H1 (cell line): ENCODE data around the gene MOV10L1. TPM values are rescaled to one million over a fixed set of nuclear protein-coding genes. Genes with fewer than 3 reads are reported as not detected.

Experiments
- CTCF ChIA-PET: fragments of 300-600 bp; sonication (Branson Sonifier 250); formaldehyde crosslinking; loops from one replicate; lab custom pipeline; 2021; ENCODE audit not compliant: partially characterized antibody; lab: Charles Lee
- POLR2A ChIA-PET: fragments of 300-600 bp; sonication (Branson Sonifier 250); formaldehyde crosslinking; loops from one replicate; lab custom pipeline; 2021; ENCODE audit warnings: inconsistent platforms; ENCODE audit not compliant: partially characterized antibody; lab: Charles Lee
- DNase-seq, 2 experiments: peaks; one replicate each; pipeline versions ENCODE4 v3.0.0 to v3.0.0-alpha.2; 2010 to 2022; ENCODE audit warnings: low spot score in 2 of 2, low read depth in 1 of 2, mixed read lengths in 1 of 2
- FAIRE-seq: peaks from 2 replicates; lab custom pipeline; 2011; peaks lifted over from hg19 to GRCh38; lab: Jason Lieb, UNC
- H2AFZ ChIP-seq: 2 replicates; pipeline ENCODE4 v1.8.1; 2012; ENCODE audit warnings: low read length, inconsistent platforms
- H2AK5ac ChIP-seq: 2 replicates; pipeline ENCODE4 v1.6.1; 2013; ENCODE audit warnings: low read depth, low read length
- H2BK120ac ChIP-seq: replicated peaks from 2 replicates; pipeline ENCODE3; 2013; ENCODE audit warnings: low read depth, low read length, inconsistent platforms
- H2BK12ac ChIP-seq: 2 replicates; pipeline ENCODE4 v1.6.1; 2013; ENCODE audit warnings: low read depth, low read length
- H2BK15ac ChIP-seq: 2 replicates; pipeline ENCODE4 v1.6.1; 2013; ENCODE audit warnings: low read length
- H2BK20ac ChIP-seq: 2 replicates; pipeline ENCODE4 v1.6.1; 2013; ENCODE audit warnings: low read length
- H2BK5ac ChIP-seq: 2 replicates; pipeline ENCODE4 v1.6.1; 2013; ENCODE audit warnings: low read depth, low read length
- H3K14ac ChIP-seq: 2 replicates; pipeline ENCODE4 v1.6.1; 2013; ENCODE audit warnings: inconsistent platforms; ENCODE audit not compliant: insufficient read length
- H3K18ac ChIP-seq: 2 replicates; pipeline ENCODE4 v1.6.1; 2013; ENCODE audit warnings: low read length; ENCODE audit errors: extremely low read depth
- H3K23ac ChIP-seq: 2 replicates; pipeline ENCODE4 v1.6.1; 2013; ENCODE audit warnings: inconsistent platforms; ENCODE audit not compliant: insufficient read length
- H3K23me2 ChIP-seq: 2 replicates; pipeline ENCODE4 v1.6.1; 2013; ENCODE audit warnings: low read depth, low read length
- H3K27ac ChIP-seq: 2 replicates; pipeline ENCODE4 v1.6.1; 2011; ENCODE audit warnings: low read depth, low read length, inconsistent platforms
- H3K27me3 ChIP-seq, 4 experiments: replicated peaks in 1 of 4; 1 replicate in 1 of 4; 2 replicates in 3 of 4; pipeline versions ENCODE4 v1.6.1 to v1.8.1; 2011 to 2013; ENCODE audit warnings: low read length in 3 of 4, mild to moderate bottlenecking in 3 of 4, inconsistent platforms in 2 of 4, mixed read lengths in 2 of 4, moderate library complexity in 1 of 4; ENCODE audit not compliant: control insufficient read depth in 3 of 4, insufficient read depth in 3 of 4; ENCODE audit errors: extremely low read depth in 1 of 4
- H3K36me3 ChIP-seq, 4 experiments: 2 replicates each; pipeline versions ENCODE4 v1.6.1 to v1.8.1; 2011 to 2013; ENCODE audit warnings: mild to moderate bottlenecking in 4 of 4, low read length in 3 of 4, moderate library complexity in 2 of 4, control low read depth in 1 of 4, inconsistent platforms in 1 of 4; ENCODE audit not compliant: insufficient read depth in 4 of 4, control insufficient read depth in 2 of 4
- H3K4ac ChIP-seq: replicated peaks from 2 replicates; pipeline ENCODE3; 2013; ENCODE audit warnings: low read length, low read depth, mixed read lengths, inconsistent platforms; ENCODE audit not compliant: insufficient read length
- H3K4me1 ChIP-seq, 4 experiments: replicated peaks in 1 of 4; 1 replicate in 1 of 4; 2 replicates in 3 of 4; pipeline versions ENCODE4 v1.6.1 to v1.8.1; 2011 to 2013; ENCODE audit warnings: low read length in 3 of 4, inconsistent platforms in 2 of 4, mixed read lengths in 1 of 4; ENCODE audit not compliant: insufficient read depth in 4 of 4, control insufficient read depth in 3 of 4
- H3K4me2 ChIP-seq, 2 experiments: 2 replicates each; pipeline versions ENCODE4 v1.6.1 to v1.8.1; 2011 to 2013; ENCODE audit warnings: low read depth in 2 of 2, low read length in 2 of 2, control low read depth in 1 of 2, inconsistent platforms in 1 of 2, mild to moderate bottlenecking in 1 of 2; ENCODE audit not compliant: insufficient read depth in 1 of 2
- H3K4me3 ChIP-seq, 4 experiments: fragments of 200-600, 300-600 bp in 1 of 4; sonication (generic), shearing (Covaris generic), sonication (Bioruptor Twin) in 1 of 4; 2 replicates each; pipeline versions ENCODE4 v1.5.1 to v1.8.1; 2011 to 2016; ENCODE audit warnings: low read length in 4 of 4, low read depth in 3 of 4, control low read depth in 2 of 4, inconsistent platforms in 2 of 4, mild to moderate bottlenecking in 2 of 4, mixed read lengths in 1 of 4, moderate library complexity in 1 of 4; ENCODE audit not compliant: insufficient read depth in 2 of 4; ENCODE audit errors: extremely low read depth in 1 of 4
- H3K56ac ChIP-seq: replicated peaks from 2 replicates; pipeline ENCODE3; 2013; ENCODE audit warnings: low read depth, mild to moderate bottlenecking, mixed read lengths, low read length, inconsistent platforms; ENCODE audit not compliant: insufficient read length
- H3K79me1 ChIP-seq: 2 replicates; pipeline ENCODE4 v1.6.1; 2013; ENCODE audit warnings: low read depth, low read length, control low read depth
- H3K79me2 ChIP-seq, 2 experiments: 2 replicates each; pipeline versions ENCODE4 v1.6.1 to v1.8.1; 2012 to 2013; ENCODE audit warnings: low read length in 2 of 2, mild to moderate bottlenecking in 2 of 2, inconsistent platforms in 1 of 2; ENCODE audit not compliant: insufficient read depth in 2 of 2, control insufficient read depth in 1 of 2
- H3K9ac ChIP-seq, 4 experiments: replicated peaks in 1 of 4; 1 replicate in 1 of 4; 2 replicates in 3 of 4; pipeline versions ENCODE4 v1.6.1 to v1.8.1; 2011 to 2013; ENCODE audit warnings: low read depth in 3 of 4, low read length in 3 of 4, control low read depth in 2 of 4, mild to moderate bottlenecking in 2 of 4, moderate library complexity in 2 of 4, inconsistent platforms in 1 of 4; ENCODE audit errors: extremely low read depth in 1 of 4
- H3K9me3 ChIP-seq, 2 experiments: 2 replicates each; pipeline versions ENCODE4 v1.6.1 to v1.8.1; 2012 to 2013; ENCODE audit warnings: mild to moderate bottlenecking in 2 of 2, moderate library complexity in 2 of 2, control low read depth in 1 of 2, inconsistent platforms in 1 of 2, low read depth in 1 of 2, low read length in 1 of 2, mixed read lengths in 1 of 2; ENCODE audit not compliant: insufficient read depth in 2 of 2
- H4K20me1 ChIP-seq, 2 experiments: replicated peaks in 1 of 2; 2 replicates each; pipeline versions ENCODE3 to v1.8.1; 2011 to 2013; ENCODE audit warnings: inconsistent platforms in 2 of 2, low read length in 2 of 2, mild to moderate bottlenecking in 1 of 2; ENCODE audit not compliant: insufficient read depth in 2 of 2, control insufficient read depth in 1 of 2
- H4K5ac ChIP-seq: 2 replicates; pipeline ENCODE4 v1.6.1; 2013; ENCODE audit warnings: low read length, low read depth, mixed read lengths, inconsistent platforms; ENCODE audit not compliant: insufficient read length
- H4K8ac ChIP-seq: 2 replicates; pipeline ENCODE4 v1.8.0; 2013; ENCODE audit warnings: mild to moderate bottlenecking, moderate library complexity, low read length, inconsistent platforms; ENCODE audit not compliant: insufficient read depth; ENCODE audit errors: extremely low read depth
- H4K91ac ChIP-seq: replicated peaks from 2 replicates; pipeline ENCODE3; 2013; ENCODE audit warnings: low read length, mixed read lengths, inconsistent platforms; ENCODE audit not compliant: insufficient read length
- CTBP2 ChIP-seq: IDR thresholded peaks from 2 replicates; pipeline ENCODE4 v1.7.0; 2011; ENCODE audit warnings: borderline replicate concordance, mild to moderate bottlenecking, moderate library complexity, mixed read lengths, low read length; ENCODE audit not compliant: insufficient read depth, insufficient read length
- MAX ChIP-seq: IDR thresholded peaks from 2 replicates; pipeline ENCODE4 v1.6.1; 2012; ENCODE audit warnings: inconsistent platforms
- RBBP5 ChIP-seq: IDR thresholded peaks from 2 replicates; pipeline ENCODE4 v1.7.1; 2012; ENCODE audit warnings: low read depth, mild to moderate bottlenecking, inconsistent platforms, low read length, moderate library complexity, borderline replicate concordance
- SIN3A ChIP-seq, 2 experiments: IDR thresholded peaks in 1 of 2; conservative IDR thresholded peaks in 1 of 2; 2 replicates each; pipeline ENCODE4 v1.6.1; 2011 to 2012; ENCODE audit warnings: low read length in 2 of 2, improper control_type of control experiment in 1 of 2, low read depth in 1 of 2, mild to moderate bottlenecking in 1 of 2
- SUZ12 ChIP-seq: fragments of 200-600 bp; sonication (generic); IDR thresholded peaks from 2 replicates; pipeline ENCODE4 v1.6.1; 2012; ENCODE audit warnings: mild to moderate bottlenecking, inconsistent platforms, low read length, moderate library complexity, mixed read lengths
- TAF7 ChIP-seq: optimal IDR thresholded peaks from 2 replicates; pipeline ENCODE3; 2011; ENCODE audit warnings: low read depth, mild to moderate bottlenecking, inconsistent platforms, low read length, moderate library complexity, borderline replicate concordance
- WGBS, 2 experiments: shearing (Covaris generic) in 1 of 2; methylation state at CpG; one replicate each; pipeline versions ENCODE4 v1.1.6 to v1.1.7; 2013 to 2015; ENCODE audit warnings: low lambda C conversion rate in 2 of 2, mixed read lengths in 2 of 2, inconsistent platforms in 1 of 2, low coverage in 1 of 2, missing lambda C conversion rate in 1 of 2; ENCODE audit not compliant: insufficient replicate concordance in 2 of 2, insufficient coverage in 1 of 2, insufficient read length in 1 of 2; ENCODE audit errors: extremely low coverage in 1 of 2, missing lambda C conversion rate in 1 of 2; 5-methylcytosine and 5-hydroxymethylcytosine counted together
- polyA plus RNA-seq, 7 experiments: library from polyadenylated mRNA; depleted of rRNA in 3 of 7; stranded (reverse) in 5 of 7; unstranded in 2 of 7; fragments of >200 nt in 5 of 7; fragments of 200-250 nt in 2 of 7; gene quantifications; 1 replicate in 5 of 7; 2 replicates in 1 of 7; 4 replicates in 1 of 7; pipeline versions ENCODE4 v1.2.1 to v1.2.3, GENCODE V29; 2011 to 2013; ENCODE audit warnings: missing spikeins in 2 of 7, mixed read lengths in 2 of 7
- total RNA-seq: library from RNA; stranded (reverse); fragmentation: NEBNext Ultra II Directional; extraction: Animal tissue kit (Norgen Biotek cat#: 25700); gene quantifications from 2 replicates; pipeline ENCODE4 v1.2.1, GENCODE V29; 2021

The MOV10L1 gene
- total and polyA plus RNA-seq, 2 of the 8 experiments (the other 6 are each of a cell fraction or from before 2014, with no cell fraction given): 0.32 TPM; not detected in 1

DNA sequence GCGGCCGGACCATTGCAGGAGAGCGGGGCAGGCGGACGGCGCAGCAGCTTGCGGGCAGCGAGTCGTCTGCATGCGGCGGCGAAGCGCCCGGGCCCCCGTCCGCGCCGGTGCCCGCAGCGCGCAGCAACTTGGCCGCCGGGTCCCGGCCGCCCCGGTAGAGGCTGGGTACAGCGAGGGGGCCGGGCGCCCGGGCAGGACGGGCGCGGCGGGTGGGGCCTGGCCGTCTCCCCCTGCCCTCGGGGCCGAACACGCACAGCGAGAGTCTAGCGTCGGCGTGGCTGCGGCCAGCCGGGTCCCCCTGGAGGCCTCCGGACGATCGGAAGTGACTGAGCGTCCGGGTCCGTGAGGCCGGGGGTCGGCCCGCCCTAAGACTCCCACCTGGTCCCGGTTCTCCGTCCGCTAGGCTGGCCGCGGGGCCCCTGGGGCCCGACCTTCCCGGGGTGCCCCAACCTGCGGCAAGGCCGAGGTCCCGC lies 95.1 kb downstream of the MOV10L1 start:
- DNase-seq (no peak), FAIRE-seq (no peak)
- Histone ChIP-seq H4K5ac (no peak overlapping the region), H3K9ac (no peak overlapping the region), H2AK5ac (no peak overlapping the region), H2AFZ (peak overlapping the region; percentile 97), H3K27ac (no peak overlapping the region), H3K4me3 (peak overlapping the region; percentile 40 to 87 (median 56)), H3K23ac (no peak overlapping the region), H3K36me3 (no peaks in the 10 kb centered on the region), H3K56ac (no peak overlapping the region), H3K9me3 (no peaks in the 10 kb centered on the region), H3K27me3 (peaks cover 0 to 13% (median 5%) of the 10 kb centered on the region in 4 experiments; a peak in 3 of 7 replicates), H2BK120ac (no peak overlapping the region), H2BK15ac (no peak overlapping the region), H3K4me2 (peak overlapping the region; percentile 82 to 99), H3K14ac (no peak overlapping the region), H4K8ac (peak overlapping the region; percentile 43; the same call in 1 of the 2 replicates), H2BK5ac (peak overlapping the region; percentile 35; the same call in 1 of the 2 replicates), H2BK20ac (no peak overlapping the region), H4K20me1 (peaks cover 10 to 18% of the 10 kb centered on the region in 2 experiments), H3K18ac (no peak overlapping the region; the same call in 1 of the 2 replicates), H3K79me1 (peaks cover 6% of the 10 kb centered on the region; the same call in 1 of the 2 replicates), H3K4me1 (peaks cover 2 to 20% (median 11%) of the 10 kb centered on the region in 4 experiments; a peak in 6 of 7 replicates), H2BK12ac (0 out of 2 replicates have a peak overlapping the region, but pooled peaks have one; percentile 80), H3K4ac (no peak overlapping the region), H3K79me2 (peaks cover 0 to 4% of the 10 kb centered on the region in 2 experiments; a peak in 1 of 4 replicates), H4K91ac (peak overlapping the region; percentile 73), H3K23me2 (peaks cover 8% of the 10 kb centered on the region; the same call in 1 of the 2 replicates)
- WGBS, 2 experiments: 4% methylated on average over 46 of the region's 63 CpGs; no CpG with 5 or more reads in 1 of the 2 experiments
- CTCF ChIA-PET: interaction anchor here (0.6 to 1.3 kb wide), 8 partner anchors 9 to 512 kb away, joined by 3 to 9 read pairs (median 3); partner anchors contain the start of gene PANX2
- no peak for TF ChIP-seq TAF7
- no peak for TF ChIP-seq CTBP2
- peak; percentile 9; the same call in 1 of the 2 replicates for TF ChIP-seq RBBP5
- no peak for TF ChIP-seq SIN3A (conservative IDR thresholded peaks at IDR 0.05 in 1 of 2, IDR thresholded peaks at IDR 0.05 in 1 of 2; ENCODE audit: low read depth in 1 of 2, low read length in 2 of 2)
- TF ChIP-seq SUZ12: peak; percentile 62
- TF ChIP-seq MAX: peak; percentile 43; the same call in 1 of the 2 replicates
- POLR2A ChIA-PET: interaction anchor here (0.8 to 1.5 kb wide), 6 partner anchors 9 to 23 kb away, joined by 3 to 8 read pairs (median 4); partner anchors contain the start of gene PANX2
